Stimulated activated memory B cell treated with anti-CD40 and anti-IgM and Interleukin-4, amounts not matched to agents 10 μg/mL and 1 μg/mL and 100 μg/mL, for 72 hours (primary cell): Measurements from ENCODE around the gene COL6A5.
"Not testable (repeated sequence)": the region's sequence is repeated elsewhere in the genome, so short reads cannot be mapped to it uniquely, and the experiment has no call there.

Experiments
- ATAC-seq: fragments of 150-1000 bp; cut with Tn5 transposase; 2 replicates; pipeline ENCODE4 v1.10.0; 2021
- H3K27ac Mint-ChIP-seq: one replicate; pipeline ENCODE4 v1.8.0; 2022; ENCODE audit warnings: mild to moderate bottlenecking, mixed read lengths
- H3K27me3 Mint-ChIP-seq: one replicate; pipeline ENCODE4 v1.8.0; 2022; ENCODE audit warnings: mixed read lengths
- H3K36me3 Mint-ChIP-seq: one replicate; pipeline ENCODE4 v1.8.0; 2022; ENCODE audit warnings: mixed read lengths
- H3K4me1 Mint-ChIP-seq: one replicate; pipeline ENCODE4 v1.8.0; 2022; ENCODE audit warnings: mixed read lengths
- H3K4me3 Mint-ChIP-seq: one replicate; pipeline ENCODE4 v1.8.0; 2022; ENCODE audit warnings: mild to moderate bottlenecking, moderate library complexity, mixed read lengths
- H3K9me3 Mint-ChIP-seq: one replicate; pipeline ENCODE4 v1.8.0; 2022; ENCODE audit warnings: mixed read lengths

The COL6A5 gene

DNA sequence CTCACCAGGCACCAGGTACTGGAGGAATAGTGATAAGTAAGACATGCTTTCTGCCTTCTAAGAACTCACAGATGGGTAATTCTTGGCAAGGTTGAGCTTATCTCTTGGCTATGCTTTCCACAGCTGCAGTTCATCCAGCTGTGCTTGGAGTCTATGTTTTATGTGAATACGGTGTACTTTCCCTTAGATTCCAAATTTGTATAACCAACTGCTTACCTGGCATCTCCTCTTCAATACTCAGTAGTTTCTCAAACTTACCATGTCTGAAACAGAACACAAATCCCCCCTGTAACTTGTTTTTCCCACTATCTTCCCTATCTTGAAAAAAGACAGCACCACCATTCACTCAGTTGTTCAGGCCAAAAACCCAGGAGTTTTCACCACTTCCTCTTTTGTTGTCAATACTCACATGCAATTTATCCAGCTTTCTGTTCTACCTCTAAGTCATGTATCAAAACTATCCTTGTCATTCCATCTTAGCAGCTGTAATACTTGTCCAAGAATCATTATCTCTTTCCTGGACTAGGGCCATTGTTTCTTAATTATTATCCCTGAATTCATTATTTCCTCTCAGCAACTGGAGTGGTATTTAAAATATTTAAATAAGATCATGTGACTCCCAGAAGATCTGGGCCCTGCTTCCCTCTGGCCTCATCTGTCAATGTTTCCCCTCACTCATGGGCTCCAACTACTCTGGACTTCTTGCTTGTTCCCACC, 32.6 kb downstream of the COL6A5 start:
- Mint-ChIP-seq H3K27ac (no peak overlapping the region), H3K4me3 (no peak overlapping the region), H3K36me3 (no peaks in the 10 kb centered on the region), H3K27me3 (peaks cover 8% of the 10 kb centered on the region), H3K9me3 (peaks cover 4% of the 10 kb centered on the region), H3K4me1 (no peaks in the 10 kb centered on the region)
- no peak for ATAC-seq

DNA sequence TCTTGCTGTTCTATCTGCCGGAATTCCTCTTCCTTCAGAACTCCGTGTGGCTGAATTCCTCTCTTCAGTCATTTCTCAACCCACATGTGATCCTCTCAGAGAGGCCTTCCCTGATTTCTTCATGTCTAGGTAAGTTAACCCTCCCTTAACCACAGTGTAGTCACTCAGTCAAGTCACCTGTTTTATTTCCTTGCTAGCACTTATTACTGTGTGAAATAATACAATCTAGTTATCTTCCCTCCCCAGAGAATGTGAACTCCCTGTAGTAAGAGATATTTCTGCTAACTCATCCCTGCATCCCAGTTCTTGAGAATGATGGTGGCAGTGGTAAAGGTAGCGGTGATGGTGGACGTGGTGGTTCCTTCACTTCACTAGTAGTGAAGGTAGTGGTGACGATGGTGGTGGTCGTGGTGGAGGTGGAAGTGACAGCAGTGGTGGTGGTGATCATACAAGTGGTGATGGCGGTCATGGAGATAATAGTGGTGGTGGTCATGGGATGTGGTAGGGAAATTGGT, 33.3 kb downstream of the COL6A5 start:
- Mint-ChIP-seq H3K4me3 (no peak overlapping the region), H3K4me1 (no peaks in the 10 kb centered on the region), H3K9me3 (peaks cover 4% of the 10 kb centered on the region), H3K27me3 (peaks cover 8% of the 10 kb centered on the region), H3K36me3 (no peaks in the 10 kb centered on the region), H3K27ac (no peak overlapping the region)
- ATAC-seq, result no peak

DNA sequence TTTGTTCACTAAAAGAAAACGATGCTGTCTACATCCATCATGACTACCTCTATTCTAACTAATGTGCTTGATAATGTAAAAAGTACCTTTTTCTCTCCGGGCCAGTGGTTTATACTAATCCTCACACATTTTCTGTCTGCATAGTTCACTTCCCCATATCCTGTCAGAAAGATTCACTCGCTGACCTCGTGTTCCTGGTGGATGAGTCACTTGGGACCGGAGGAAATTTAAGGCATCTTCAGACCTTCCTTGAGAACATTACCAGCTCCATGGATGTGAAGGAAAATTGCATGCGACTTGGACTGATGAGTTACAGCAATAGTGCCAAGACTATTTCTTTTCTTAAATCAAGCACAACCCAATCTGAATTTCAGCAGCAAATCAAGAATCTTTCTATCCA, 33.8 kb downstream of the COL6A5 start:
- Mint-ChIP-seq H3K4me3 (no peak overlapping the region), H3K9me3 (peaks cover 4% of the 10 kb centered on the region), H3K4me1 (no peaks in the 10 kb centered on the region), H3K27ac (no peak overlapping the region), H3K27me3 (peaks cover 8% of the 10 kb centered on the region), H3K36me3 (no peaks in the 10 kb centered on the region)
- ATAC-seq, result no peak

DNA sequence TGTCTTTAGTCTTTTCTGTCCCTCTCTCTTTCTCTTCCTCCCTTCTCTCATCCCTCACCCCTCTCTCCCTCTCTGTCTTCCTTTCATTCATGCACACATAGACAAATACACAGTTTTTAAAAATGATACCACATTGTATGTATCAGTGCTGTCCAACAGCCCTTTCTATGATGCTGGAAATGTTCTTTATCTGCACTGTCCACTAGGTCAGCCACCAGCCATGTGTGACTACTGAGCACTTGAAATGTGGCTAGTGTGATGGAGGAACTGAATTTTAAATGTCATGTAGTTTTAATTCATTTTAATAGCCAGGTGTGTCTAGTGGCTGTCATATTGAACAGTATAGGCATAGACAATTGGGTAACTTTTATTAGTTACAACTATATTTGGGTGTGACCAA, 34.9 kb downstream of the COL6A5 start:
- H3K27ac Mint-ChIP-seq, result no peak overlapping the region
- H3K9me3 Mint-ChIP-seq, result peaks cover 2% of the 10 kb centered on the region
- H3K4me3 Mint-ChIP-seq, result no peak overlapping the region
- ATAC-seq, result no peak
- H3K27me3 Mint-ChIP-seq, result peaks cover 8% of the 10 kb centered on the region
- no peaks in the 10 kb centered on the region for H3K4me1 Mint-ChIP-seq
- no peaks in the 10 kb centered on the region for H3K36me3 Mint-ChIP-seq

DNA sequence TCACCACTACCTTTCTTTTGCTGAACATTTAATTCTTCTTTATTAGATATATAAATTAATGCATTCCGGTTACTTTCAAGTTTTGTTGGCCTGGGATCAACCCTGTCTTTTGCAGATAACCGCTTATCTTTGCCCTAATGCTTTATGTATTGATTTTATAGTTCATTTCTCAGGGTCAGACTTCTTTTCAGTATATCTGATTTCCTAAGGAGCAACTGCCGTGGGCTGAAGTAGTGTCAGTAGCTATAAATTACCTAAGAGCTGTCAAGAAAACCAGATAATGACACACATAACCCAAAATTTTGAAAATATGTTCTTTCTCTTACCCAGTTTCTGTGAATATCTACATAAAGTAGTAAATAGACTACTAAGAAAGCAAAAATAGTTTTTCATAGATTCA, 38.0 kb downstream of the COL6A5 start:
- Mint-ChIP-seq H3K4me1 (no peaks in the 10 kb centered on the region), H3K36me3 (no peaks in the 10 kb centered on the region), H3K4me3 (no peak overlapping the region), H3K27me3 (peaks cover 8% of the 10 kb centered on the region), H3K27ac (no peak overlapping the region), H3K9me3 (no peaks in the 10 kb centered on the region)
- ATAC-seq, result no peak

DNA sequence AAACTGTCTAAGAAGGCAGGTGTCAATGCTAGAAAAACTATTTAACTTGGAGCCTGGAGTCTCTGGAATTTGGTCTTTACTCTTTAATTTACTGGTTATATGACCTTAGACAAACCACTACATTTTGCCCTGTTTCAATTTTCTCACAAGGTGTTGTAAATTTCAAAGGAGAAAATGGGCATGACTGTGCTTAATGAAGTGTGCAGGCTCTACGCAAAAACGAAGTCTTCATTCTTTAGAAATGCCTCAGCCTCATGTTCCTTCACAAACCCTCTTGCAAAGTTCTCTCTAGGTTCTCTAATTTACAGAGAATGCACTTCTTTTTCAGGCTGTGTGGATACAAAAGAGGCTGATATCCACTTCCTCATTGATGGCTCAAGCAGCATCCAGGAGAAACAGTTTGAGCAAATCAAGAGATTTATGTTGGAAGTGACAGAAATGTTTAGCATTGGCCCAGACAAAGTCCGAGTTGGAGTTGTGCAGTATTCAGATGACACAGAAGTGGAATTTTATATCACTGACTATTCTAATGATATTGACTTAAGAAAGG, 39.1 kb downstream of the COL6A5 start:
- Mint-ChIP-seq H3K4me1 (no peaks in the 10 kb centered on the region), H3K27me3 (peaks cover 8% of the 10 kb centered on the region), H3K36me3 (no peaks in the 10 kb centered on the region), H3K9me3 (no peaks in the 10 kb centered on the region), H3K27ac (no peak overlapping the region), H3K4me3 (no peak overlapping the region)
- no peak for ATAC-seq

DNA sequence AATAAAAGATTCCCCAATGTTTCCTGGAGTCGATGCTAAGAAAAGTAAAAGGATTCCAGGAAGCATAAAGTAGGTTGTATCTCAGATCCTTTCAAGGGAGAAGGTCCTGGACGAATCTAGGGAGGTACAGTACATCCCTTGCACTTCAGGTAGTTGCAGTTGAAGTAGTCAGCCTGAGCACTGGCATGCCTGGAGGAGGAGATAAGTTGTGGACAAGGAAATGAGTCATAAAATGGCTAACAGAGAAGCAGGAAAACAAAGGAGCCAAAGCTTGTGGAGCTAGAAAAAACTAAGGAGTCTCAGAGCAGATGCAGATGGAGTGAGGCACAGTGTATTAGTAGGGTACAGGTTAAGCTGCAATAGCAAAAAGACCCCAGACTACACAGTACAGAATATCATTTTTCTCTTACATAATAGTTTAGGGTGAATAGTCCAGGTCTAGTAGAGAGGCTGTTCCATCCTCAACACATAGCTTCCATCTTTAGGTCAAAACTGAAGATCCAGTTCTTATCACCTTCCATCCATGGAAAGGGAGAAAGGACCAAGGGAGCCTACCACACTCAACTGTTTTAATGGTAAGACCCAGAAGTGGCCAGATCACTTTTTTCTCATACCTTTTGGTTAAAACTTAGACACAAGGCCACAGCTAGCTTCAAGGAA, 41.3 kb downstream of the COL6A5 start:
- ATAC-seq, result no peak
- no peak overlapping the region for H3K27ac Mint-ChIP-seq

DNA sequence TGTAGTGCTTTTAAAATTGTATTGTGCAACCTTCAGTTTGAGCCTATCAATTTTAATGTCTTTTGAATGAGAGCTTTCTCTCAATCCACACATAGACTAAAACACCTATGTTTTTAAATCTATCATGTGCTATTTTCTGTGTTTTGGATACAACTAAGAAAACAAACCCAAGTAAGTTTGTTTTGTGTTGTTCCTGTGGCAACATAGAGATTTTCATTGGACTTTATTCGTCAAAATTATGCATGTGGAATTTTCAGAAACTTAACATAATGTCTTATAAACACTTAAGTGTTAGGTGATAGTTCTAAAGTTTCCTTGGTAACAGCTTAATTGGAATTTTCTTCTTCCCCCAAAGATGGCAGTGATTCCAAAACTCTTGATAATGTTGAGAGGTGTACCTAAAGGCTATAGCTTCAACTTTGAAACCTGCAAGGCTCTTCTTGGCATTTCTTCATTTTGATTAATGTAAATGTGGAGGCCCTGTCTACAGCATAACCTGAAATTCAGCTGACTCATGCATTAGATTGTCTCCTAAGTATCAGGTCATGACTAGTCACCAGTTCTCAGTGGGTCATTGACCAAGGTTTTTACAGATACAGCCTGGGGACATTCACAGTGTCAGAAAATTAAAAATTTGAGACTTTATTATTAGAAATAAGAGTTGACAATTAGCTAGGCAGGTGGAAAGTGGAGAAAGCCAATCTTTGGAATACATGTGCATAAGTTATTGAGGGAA, 44.4 kb downstream of the COL6A5 start:
- no peak for ATAC-seq
- H3K27ac Mint-ChIP-seq, result no peak overlapping the region
- H3K4me3 Mint-ChIP-seq, result no peak overlapping the region
- H3K27me3 Mint-ChIP-seq, result no peaks in the 10 kb centered on the region
- H3K9me3 Mint-ChIP-seq, result no peaks in the 10 kb centered on the region
- no peaks in the 10 kb centered on the region for H3K36me3 Mint-ChIP-seq
- no peaks in the 10 kb centered on the region for H3K4me1 Mint-ChIP-seq

More for the DNA sequence above, 41.3 kb downstream of the COL6A5 start:
- Mint-ChIP-seq H3K4me1 (no peaks in the 10 kb centered on the region), H3K9me3 (no peaks in the 10 kb centered on the region), H3K4me3 (no peak overlapping the region), H3K27me3 (peaks cover 5% of the 10 kb centered on the region), H3K36me3 (no peaks in the 10 kb centered on the region)

DNA sequence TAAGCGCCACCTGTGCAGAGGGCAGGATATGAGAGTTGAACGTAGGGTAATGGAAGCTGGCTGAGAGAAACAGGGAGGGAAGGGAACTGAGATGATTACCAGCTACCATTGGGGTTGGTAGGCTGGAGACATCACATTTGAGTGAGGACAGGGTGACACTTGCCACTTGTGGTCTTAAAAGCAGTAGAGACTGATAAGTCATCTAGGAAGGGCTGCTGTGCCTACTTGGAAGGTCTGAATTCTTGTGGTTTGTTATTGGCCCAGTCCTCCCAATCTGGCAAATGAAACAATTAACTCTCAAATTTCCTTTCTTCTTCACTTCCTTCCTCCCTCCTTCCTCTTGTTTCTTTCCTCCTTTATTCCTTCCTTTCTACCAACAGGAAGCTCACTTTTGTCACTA, 46.8 kb downstream of the COL6A5 start:
- Mint-ChIP-seq H3K27ac (no peak overlapping the region), H3K27me3 (no peaks in the 10 kb centered on the region), H3K4me1 (no peaks in the 10 kb centered on the region), H3K36me3 (no peaks in the 10 kb centered on the region), H3K4me3 (no peak overlapping the region), H3K9me3 (no peaks in the 10 kb centered on the region)
- no peak for ATAC-seq

DNA sequence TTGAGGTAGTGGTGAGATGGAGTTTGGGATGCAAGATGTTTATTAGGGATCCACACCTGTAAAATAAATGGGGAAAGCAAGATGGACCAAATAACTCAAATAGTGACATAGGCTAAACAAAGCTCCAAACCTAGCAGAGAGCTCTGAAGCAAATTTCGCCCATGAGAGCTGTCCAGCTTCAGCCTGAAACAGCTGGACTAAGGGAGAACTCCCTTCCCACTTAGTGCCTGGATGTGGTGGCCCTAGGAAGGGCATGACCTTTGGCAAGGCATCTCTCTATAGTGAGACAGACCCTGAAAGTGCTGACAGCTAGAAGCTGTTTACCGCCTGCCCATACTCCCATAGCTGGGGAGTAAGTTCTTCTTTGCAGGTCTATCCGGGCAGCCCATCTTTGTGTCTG, 48.1 kb downstream of the COL6A5 start:
- no peak for ATAC-seq
- Mint-ChIP-seq H3K9me3 (no peaks in the 10 kb centered on the region), H3K27me3 (no peaks in the 10 kb centered on the region), H3K4me3 (no peak overlapping the region), H3K27ac (no peak overlapping the region), H3K4me1 (no peaks in the 10 kb centered on the region), H3K36me3 (no peaks in the 10 kb centered on the region)

DNA sequence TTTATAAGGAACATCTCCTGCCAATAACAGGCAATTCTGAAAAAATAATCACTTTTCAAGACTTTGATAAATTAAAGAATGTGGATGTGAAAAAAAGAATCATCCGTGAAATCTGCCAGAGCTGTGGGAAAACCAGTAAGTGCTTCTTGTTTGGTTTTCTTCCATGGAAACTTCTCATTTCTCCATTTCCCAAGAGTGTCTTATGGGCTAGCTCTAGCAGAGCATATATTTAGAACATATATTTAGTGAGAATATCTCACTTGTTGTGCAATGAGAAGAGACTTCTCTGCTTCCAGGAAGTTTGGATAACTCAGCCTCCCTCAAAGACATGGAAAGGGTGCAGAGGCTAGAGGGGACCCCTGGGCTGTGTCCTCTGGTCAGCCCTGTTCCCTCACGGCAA, 49.9 kb downstream of the COL6A5 start:
- peaks cover 8% of the 10 kb centered on the region for H3K27me3 Mint-ChIP-seq
- no peak overlapping the region for H3K27ac Mint-ChIP-seq
- peaks cover 3% of the 10 kb centered on the region for H3K9me3 Mint-ChIP-seq
- no peak for ATAC-seq
- no peaks in the 10 kb centered on the region for H3K4me1 Mint-ChIP-seq
- H3K4me3 Mint-ChIP-seq, result no peak overlapping the region
- H3K36me3 Mint-ChIP-seq, result no peaks in the 10 kb centered on the region

DNA sequence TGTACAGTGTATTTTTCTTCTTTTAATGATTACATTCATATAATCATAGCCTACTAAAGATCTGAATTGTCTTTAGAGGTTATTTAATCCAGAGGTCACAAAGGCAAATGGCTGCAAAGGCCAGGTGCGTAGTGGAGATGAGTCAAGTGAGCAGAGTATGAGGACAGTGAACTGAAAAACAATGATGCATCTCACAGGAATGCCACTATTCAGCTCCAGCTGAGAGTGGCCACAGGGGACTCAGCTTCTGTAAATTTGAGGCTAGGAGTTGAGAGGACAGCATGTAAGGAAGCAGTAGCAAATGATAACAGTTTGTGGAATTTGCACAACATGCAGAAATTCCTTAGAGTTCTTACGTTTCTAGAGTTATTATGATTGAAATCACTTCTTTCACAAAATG, 50.4 kb downstream of the COL6A5 start:
- ATAC-seq, result no peak
- Mint-ChIP-seq H3K4me3 (no peak overlapping the region), H3K4me1 (no peaks in the 10 kb centered on the region), H3K9me3 (peaks cover 3% of the 10 kb centered on the region), H3K27me3 (peaks cover 9% of the 10 kb centered on the region), H3K36me3 (no peaks in the 10 kb centered on the region), H3K27ac (no peak overlapping the region)

DNA sequence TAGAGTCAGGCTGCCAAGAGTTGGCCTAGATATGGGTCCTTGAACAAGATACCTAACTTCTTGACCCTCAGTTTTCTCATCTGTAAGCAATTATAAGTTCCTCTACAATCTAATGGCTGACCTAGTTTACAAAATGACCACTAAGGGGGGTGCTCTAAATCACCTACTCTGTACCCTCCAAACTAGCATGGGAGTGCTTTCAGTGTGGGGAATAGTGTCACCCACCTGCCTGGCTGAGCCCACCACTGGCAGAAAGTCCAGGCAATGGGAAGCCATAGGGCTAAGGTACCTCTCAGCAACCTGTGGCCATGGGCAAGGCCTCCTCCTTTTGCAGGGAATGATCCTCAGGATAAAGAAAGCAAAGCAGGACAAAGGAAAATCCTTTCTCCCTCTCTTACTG, 58.9 kb downstream of the COL6A5 start:
- no peaks in the 10 kb centered on the region for H3K36me3 Mint-ChIP-seq
- no peaks in the 10 kb centered on the region for H3K4me1 Mint-ChIP-seq
- peaks cover 9% of the 10 kb centered on the region for H3K27me3 Mint-ChIP-seq
- H3K4me3 Mint-ChIP-seq, result no peak overlapping the region
- no peak overlapping the region for H3K27ac Mint-ChIP-seq
- peaks cover 11% of the 10 kb centered on the region for H3K9me3 Mint-ChIP-seq
- no peak for ATAC-seq

DNA sequence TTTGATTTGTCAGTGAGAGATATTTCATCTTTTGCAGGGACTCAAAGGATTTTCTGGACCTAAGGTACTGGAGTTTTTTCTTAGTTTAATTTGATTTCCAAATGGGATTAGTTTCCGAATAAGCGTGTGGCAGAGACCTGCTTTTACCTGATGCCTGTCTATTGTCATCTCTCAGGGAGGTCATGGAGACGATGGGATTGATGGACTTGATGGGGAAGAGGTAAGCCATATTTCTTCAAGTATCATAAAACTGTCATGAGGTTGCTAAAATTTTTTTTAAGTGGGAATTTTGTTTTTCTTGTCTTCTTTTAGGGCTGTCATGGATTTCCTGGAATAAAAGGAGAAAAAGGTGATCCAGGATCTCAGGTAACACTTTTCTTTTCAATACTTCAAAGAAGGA, 60.5 kb downstream of the COL6A5 start:
- H3K4me3 Mint-ChIP-seq, result no peak overlapping the region
- no peak overlapping the region for H3K27ac Mint-ChIP-seq
- H3K4me1 Mint-ChIP-seq, result no peaks in the 10 kb centered on the region
- no peaks in the 10 kb centered on the region for H3K36me3 Mint-ChIP-seq
- H3K9me3 Mint-ChIP-seq, result peaks cover 8% of the 10 kb centered on the region
- peaks cover under 1% of the 10 kb centered on the region for H3K27me3 Mint-ChIP-seq
- ATAC-seq, result no peak

DNA sequence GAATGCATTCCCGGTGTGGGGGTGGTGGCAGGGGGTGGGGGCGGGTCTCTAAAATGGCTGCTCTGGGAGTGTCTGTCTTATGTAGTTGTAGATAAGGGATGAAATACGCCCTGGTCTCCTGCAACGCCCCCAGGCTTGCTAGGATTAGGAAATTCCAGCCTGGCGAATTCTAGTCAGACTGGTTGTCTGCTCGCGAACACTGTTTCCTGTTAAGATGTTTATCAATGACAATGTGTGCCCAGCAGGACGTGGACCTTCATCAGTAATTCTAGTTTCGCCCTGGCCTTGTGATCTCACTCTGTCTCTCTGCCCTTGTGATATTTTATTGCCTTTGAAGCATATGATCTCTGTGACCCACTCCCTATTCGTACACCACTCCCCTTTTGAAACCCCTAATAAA, 62.8 kb downstream of the COL6A5 start:
- ATAC-seq, H3K4me3 Mint-ChIP-seq, H3K27ac Mint-ChIP-seq, H3K9me3 Mint-ChIP-seq, H3K4me1 Mint-ChIP-seq, H3K36me3 Mint-ChIP-seq: not testable (repeated sequence)
- H3K27me3 Mint-ChIP-seq, result peaks cover 12% of the 10 kb centered on the region
